Prostate gland (tissue), 2 donors: Measurements from ENCODE around the gene GPR157. TPM values are rescaled to one million over a fixed set of nuclear protein-coding genes. Genes with fewer than 3 reads are reported as not detected.
"Not testable (repeated sequence)": the region's sequence is repeated elsewhere in the genome, so short reads cannot be mapped to it uniquely, and the experiment has no call there.

Source experiments
- DNase-seq: peaks from one replicate; pipeline ENCODE4 v3.0.0-alpha.2; 2019; ENCODE audit warnings: low spot score
- H3K27ac ChIP-seq, 2 donors: fragments of 200-600 bp; sonication (generic); 2 replicates each; pipeline ENCODE4 v1.5.1; 2017 to 2019
- H3K27me3 ChIP-seq: fragments of 200-600 bp; sonication (generic); replicated peaks from 2 replicates; pipeline ENCODE4 v1.5.1; 2019; ENCODE audit not compliant: insufficient read depth
- H3K36me3 ChIP-seq, 2 donors: fragments of 200-600 bp; sonication (generic); 1 replicate in 1 of 2; 2 replicates in 1 of 2; pipeline versions ENCODE4 v1.5.1 to v1.8.1; 2017 to 2019
- H3K4me1 ChIP-seq: fragments of 200-600 bp; sonication (generic); replicated peaks from 2 replicates; pipeline ENCODE4 v1.5.1; 2019
- H3K4me3 ChIP-seq, 2 donors: fragments of 200-600 bp; sonication (generic); 2 replicates each; pipeline ENCODE4 v1.5.1; 2017 to 2019
- H3K9me3 ChIP-seq: fragments of 200-600 bp; sonication (generic); 2 replicates; pipeline ENCODE4 v1.5.1; 2017
- POLR2A ChIP-seq: fragments of 450-650 bp; IDR thresholded peaks from one replicate; pipeline ENCODE4 v1.6.1; 2016; ENCODE audit warnings: antibody characterized with exemption, mild to moderate bottlenecking
- POLR2AphosphoS5 ChIP-seq: sonication (generic); formaldehyde crosslinking; IDR thresholded peaks from one replicate; pipeline ENCODE4 v1.6.1; 2017; ENCODE audit warnings: antibody characterized with exemption
- WGBS: methylation state at CpG from one replicate; pipeline ENCODE4 v1.1.5; 2018; 5-methylcytosine and 5-hydroxymethylcytosine counted together
- intact Hi-C: fragments of 100-400 bp; cut with DNase I; formaldehyde crosslinking; loops from one replicate; pipeline ENCODE4 v1.14.2; 2022
- total RNA-seq, 2 donors: library from RNA; depleted of rRNA; stranded (reverse); fragments of >200 nt; gene quantifications; one replicate each; pipeline ENCODE4 v1.1.0, GENCODE V29; 2016
- TF ChIP-seq, protein P1 (sequence below), 4 experiments: fragments of 200-600 bp in 2 of 4; fragments of 450-650 bp in 2 of 4; sonication (generic) in 2 of 4; IDR thresholded peaks; 1 replicate in 3 of 4; 2 replicates in 1 of 4; pipeline ENCODE4 v1.5.1; 2016 to 2019; ENCODE audit warnings: antibody characterized with exemption in 4 of 4, mild to moderate bottlenecking in 2 of 4, moderate library complexity in 2 of 4

The GPR157 gene
- total RNA-seq, 2 donors from 2014 or later: 5.6 to 10.7 TPM

DNA sequence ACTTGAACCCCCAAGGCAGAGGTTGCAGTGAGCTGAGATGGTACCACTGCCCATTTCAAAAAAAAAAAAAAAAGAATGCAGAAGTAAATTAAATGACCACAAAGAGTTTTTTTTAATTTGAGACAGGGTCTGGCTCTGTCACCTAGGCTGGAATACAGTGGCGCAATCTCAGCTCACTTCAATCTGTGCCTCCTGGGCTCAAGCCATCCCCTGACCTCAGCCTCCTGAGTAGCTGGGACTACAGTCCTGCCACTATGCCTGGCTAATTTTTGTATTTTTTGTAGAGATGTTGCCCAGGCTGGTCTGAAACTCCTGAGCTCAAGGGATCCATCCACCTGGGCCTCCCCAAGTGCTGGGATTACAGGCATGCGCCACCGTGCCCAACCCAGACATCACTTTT lies 20.2 kb upstream of the GPR157 start:
- H3K27ac ChIP-seq: no peak overlapping the region
- DNase-seq: no peak
- 96% methylated on average over 3 of the region's 3 CpGs for WGBS
- TF ChIP-seq POLR2A: no peak
- TF ChIP-seq, protein P1, sequence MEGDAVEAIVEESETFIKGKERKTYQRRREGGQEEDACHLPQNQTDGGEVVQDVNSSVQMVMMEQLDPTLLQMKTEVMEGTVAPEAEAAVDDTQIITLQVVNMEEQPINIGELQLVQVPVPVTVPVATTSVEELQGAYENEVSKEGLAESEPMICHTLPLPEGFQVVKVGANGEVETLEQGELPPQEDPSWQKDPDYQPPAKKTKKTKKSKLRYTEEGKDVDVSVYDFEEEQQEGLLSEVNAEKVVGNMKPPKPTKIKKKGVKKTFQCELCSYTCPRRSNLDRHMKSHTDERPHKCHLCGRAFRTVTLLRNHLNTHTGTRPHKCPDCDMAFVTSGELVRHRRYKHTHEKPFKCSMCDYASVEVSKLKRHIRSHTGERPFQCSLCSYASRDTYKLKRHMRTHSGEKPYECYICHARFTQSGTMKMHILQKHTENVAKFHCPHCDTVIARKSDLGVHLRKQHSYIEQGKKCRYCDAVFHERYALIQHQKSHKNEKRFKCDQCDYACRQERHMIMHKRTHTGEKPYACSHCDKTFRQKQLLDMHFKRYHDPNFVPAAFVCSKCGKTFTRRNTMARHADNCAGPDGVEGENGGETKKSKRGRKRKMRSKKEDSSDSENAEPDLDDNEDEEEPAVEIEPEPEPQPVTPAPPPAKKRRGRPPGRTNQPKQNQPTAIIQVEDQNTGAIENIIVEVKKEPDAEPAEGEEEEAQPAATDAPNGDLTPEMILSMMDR (IDR thresholded peaks at IDR 0.05): no peak
- TF ChIP-seq POLR2AphosphoS5: no peak
- no peaks in the 10 kb centered on the region for H3K27me3 ChIP-seq
- no peaks in the 10 kb centered on the region for H3K36me3 ChIP-seq
- intact Hi-C loops: no loop called here
- H3K4me3 ChIP-seq: no peak overlapping the region
- H3K9me3 ChIP-seq: no peaks in the 10 kb centered on the region
- H3K4me1 ChIP-seq: no peaks in the 10 kb centered on the region

DNA sequence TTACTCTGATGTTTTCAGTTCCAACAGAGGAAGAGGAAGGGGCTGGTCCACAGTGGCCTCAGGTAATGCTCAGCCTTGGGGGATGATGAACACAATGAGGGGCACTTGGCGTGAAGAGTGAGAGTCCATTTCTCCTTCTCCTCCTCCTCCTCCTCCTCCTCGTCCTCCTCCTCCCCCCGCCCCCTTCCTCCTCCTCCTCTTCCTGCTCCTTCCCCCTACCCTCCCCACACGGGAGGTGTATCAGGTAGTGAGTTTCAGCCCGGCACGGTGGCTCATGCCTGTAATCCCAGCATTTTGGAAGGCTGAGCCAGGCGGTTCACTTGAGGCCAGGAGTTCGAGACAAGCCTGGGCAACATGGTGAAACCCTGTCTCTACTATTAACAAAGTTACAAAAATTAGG lies 17.3 kb upstream of the GPR157 start:
- H3K36me3 ChIP-seq: no peaks in the 10 kb centered on the region
- no peak overlapping the region for H3K27ac ChIP-seq
- no peak overlapping the region for H3K4me3 ChIP-seq
- WGBS: 64% methylated on average over 8 of the region's 8 CpGs
- intact Hi-C loops: no loop called here
- H3K4me1 ChIP-seq: no peaks in the 10 kb centered on the region
- H3K27me3 ChIP-seq: no peaks in the 10 kb centered on the region
- no peaks in the 10 kb centered on the region for H3K9me3 ChIP-seq
- no peak for TF ChIP-seq POLR2AphosphoS5
- TF ChIP-seq POLR2A: no peak
- TF ChIP-seq, protein P1 (IDR thresholded peaks at IDR 0.05): no peak
- no peak for DNase-seq

DNA sequence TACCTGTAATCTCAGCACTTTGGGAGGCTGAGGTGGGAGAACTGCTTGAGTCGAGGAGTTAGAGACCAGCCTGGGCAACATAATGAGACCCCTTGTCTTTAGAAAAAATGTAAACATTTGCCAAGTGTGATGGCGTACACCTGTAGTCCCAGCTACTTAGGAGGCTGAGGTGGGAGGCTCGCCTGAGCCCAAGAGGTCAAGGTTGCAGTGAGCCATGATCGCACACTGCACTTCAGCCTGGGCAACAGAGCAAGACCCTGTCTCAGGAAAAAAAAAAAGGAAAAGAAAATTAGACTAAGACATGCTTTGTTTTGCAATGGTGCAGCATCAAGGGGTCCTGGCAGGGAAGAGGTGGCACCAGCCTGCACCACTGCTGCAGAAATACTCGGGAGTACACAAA lies 16.8 kb upstream of the GPR157 start:
- H3K27ac ChIP-seq: no peak overlapping the region
- no peaks in the 10 kb centered on the region for H3K4me1 ChIP-seq

DNA sequence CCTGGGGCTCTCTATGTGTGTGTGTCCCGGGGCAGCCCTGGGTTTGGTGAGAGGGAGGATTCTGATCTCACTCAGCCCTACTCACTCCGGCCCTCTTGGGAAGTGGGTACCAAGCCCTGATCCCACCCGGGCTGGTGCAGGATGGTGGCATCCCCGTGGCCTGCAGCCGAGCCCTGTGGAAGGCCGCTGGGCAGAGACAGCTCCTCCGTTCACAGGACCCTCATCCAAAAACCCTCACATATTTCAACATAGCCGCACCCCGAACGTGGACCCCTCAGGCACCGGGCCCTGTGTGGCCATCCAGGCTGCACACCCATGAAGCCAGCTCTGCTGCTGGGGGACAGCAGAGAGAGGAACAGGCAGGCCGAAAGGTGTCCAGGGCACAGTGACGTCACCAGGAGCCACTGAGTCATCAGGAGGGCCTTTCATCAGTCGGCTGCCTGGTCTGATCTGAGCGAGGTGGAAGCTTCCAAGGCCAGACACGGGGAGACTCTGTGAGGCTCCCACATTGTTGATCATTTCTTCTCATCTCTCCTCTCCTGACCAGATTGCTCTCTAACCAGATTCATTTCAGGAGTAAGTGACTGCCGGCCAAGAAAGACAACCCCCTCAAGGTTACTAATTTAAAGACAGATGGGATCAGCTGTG lies 16.2 kb upstream of the GPR157 start:
- WGBS: 88% methylated on average over 16 of the region's 17 CpGs
- DNase-seq: no peak
- Histone ChIP-seq H3K4me3 (no peak overlapping the region), H3K4me1 (no peaks in the 10 kb centered on the region), H3K27ac (no peak overlapping the region), H3K27me3 (no peaks in the 10 kb centered on the region), H3K9me3 (no peaks in the 10 kb centered on the region), H3K36me3 (no peaks in the 10 kb centered on the region)
- intact Hi-C loops: no loop called here
- TF ChIP-seq POLR2A (no peak), POLR2AphosphoS5 (no peak)
- TF ChIP-seq, protein P1 (IDR thresholded peaks at IDR 0.05): no peak

More for the DNA sequence above, 16.8 kb upstream of the GPR157 start:
- intact Hi-C loops: no loop called here
- Histone ChIP-seq H3K4me3 (no peak overlapping the region), H3K27me3 (no peaks in the 10 kb centered on the region), H3K36me3 (no peaks in the 10 kb centered on the region), H3K9me3 (no peaks in the 10 kb centered on the region)
- TF ChIP-seq POLR2A: no peak
- TF ChIP-seq, protein P1 (IDR thresholded peaks at IDR 0.05): no peak
- WGBS: 83% methylated on average over 5 of the region's 5 CpGs
- DNase-seq: no peak

DNA sequence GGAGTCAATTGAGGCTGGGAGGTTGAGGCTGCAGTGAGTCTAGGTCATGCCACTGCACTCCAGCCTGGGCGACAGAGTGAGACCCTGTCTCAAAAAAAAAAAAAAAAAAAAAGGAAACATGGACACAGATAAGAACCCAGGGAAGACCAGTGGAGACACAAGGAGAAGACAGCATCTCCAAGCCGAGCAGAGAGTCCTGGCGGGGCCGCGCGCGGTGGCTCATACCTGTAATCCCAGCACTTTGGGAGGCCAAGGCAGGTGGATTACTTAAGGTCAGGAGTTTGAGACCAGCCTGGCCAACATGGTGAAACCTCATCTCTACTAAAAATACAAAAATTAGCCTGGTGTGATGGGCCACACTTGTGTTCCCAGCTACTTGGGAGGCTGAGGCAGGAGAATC lies 15.6 kb upstream of the GPR157 start:
- H3K4me3 ChIP-seq, intact Hi-C loops, H3K27ac ChIP-seq, H3K36me3 ChIP-seq, H3K9me3 ChIP-seq, DNase-seq, H3K4me1 ChIP-seq, H3K27me3 ChIP-seq: not testable (repeated sequence)
- 94% methylated on average over 7 of the region's 7 CpGs for WGBS
